ENCODE results near the gene HSD17B2. TPM values are rescaled to one million over a fixed set of nuclear protein-coding genes. Genes with fewer than 3 reads are reported as not detected.

The HSD17B2 gene
- total RNA-seq, 2 experiments from 2014 or later = not detected

GRCh38 chr16:82063456-82064082, 28.5 kb downstream of the HSD17B2 start:
- CTCF ChIA-PET = interaction anchor here (1.3 kb wide), 1 partner anchor 174 kb away, joined by 4 read pairs; no protein-coding TSS in a partner anchor
- Mint-ChIP-seq H3K27ac (no peak overlapping the region), H3K36me3 (ENCODE audit: low read depth) (no peaks in the 10 kb centered on the region), H3K4me3 (no peak overlapping the region), H3K27me3 (peaks cover 5% of the 10 kb centered on the region), H3K4me1 (ENCODE audit: low read depth) (no peaks in the 10 kb centered on the region), H3K9me3 (no peaks in the 10 kb centered on the region)
- no peak for DNase-seq
- no peak for TF ChIP-seq CTCF (IDR thresholded peaks at IDR 0.05)
- POLR2A ChIA-PET = no interaction called here
- no peak for ATAC-seq
- intact Hi-C loops (cut with micrococcal nuclease) = no loop called here

GRCh38 chr16:82067042-82067803, 32.2 kb downstream of the HSD17B2 start:
- intact Hi-C loops (cut with micrococcal nuclease) = no loop called here
- no peaks in the 10 kb centered on the region for H3K9me3 Mint-ChIP-seq
- no peak overlapping the region for H3K4me3 Mint-ChIP-seq
- no peaks in the 10 kb centered on the region for H3K4me1 Mint-ChIP-seq (ENCODE audit: low read depth)
- ChIA-PET CTCF (no interaction called here), POLR2A (no interaction called here)
- ATAC-seq (no peak), DNase-seq (no peak)
- no peak for TF ChIP-seq CTCF (IDR thresholded peaks at IDR 0.05)
- H3K36me3 Mint-ChIP-seq (ENCODE audit: low read depth) = no peaks in the 10 kb centered on the region
- H3K27me3 Mint-ChIP-seq = peaks cover 8% of the 10 kb centered on the region
- no peak overlapping the region for H3K27ac Mint-ChIP-seq

GRCh38 chr16:82067804-82068325, 32.8 kb downstream of the HSD17B2 start:
- DNase-seq = no peak
- ATAC-seq = no peak
- CTCF ChIA-PET = interaction anchor here (1.7 kb wide), 1 partner anchor 162 kb away, joined by 4 read pairs; no protein-coding TSS in a partner anchor

GRCh38 chr16:82070656-82071369, 35.8 kb downstream of the HSD17B2 start:
- Mint-ChIP-seq H3K9me3 (no peaks in the 10 kb centered on the region), H3K4me1 (ENCODE audit: low read depth) (peaks cover 7% of the 10 kb centered on the region), H3K4me3 (no peak overlapping the region), H3K36me3 (ENCODE audit: low read depth) (no peaks in the 10 kb centered on the region), H3K27me3 (peaks cover 11% of the 10 kb centered on the region), H3K27ac (no peak overlapping the region)
- TF ChIP-seq CTCF (IDR thresholded peaks at IDR 0.05) = no peak
- ChIA-PET POLR2A (no interaction called here), CTCF (interaction anchor here (1.1 kb wide), 1 partner anchor 9 kb away, joined by 3 read pairs; no protein-coding TSS in a partner anchor)
- ATAC-seq = no peak
- DNase-seq = no peak
- intact Hi-C loops (cut with micrococcal nuclease) = no loop called here

More at GRCh38 chr16:82067804-82068325, 32.8 kb downstream of the HSD17B2 start:
- POLR2A ChIA-PET = no interaction called here
- Mint-ChIP-seq H3K9me3 (no peaks in the 10 kb centered on the region), H3K4me1 (ENCODE audit: low read depth) (no peaks in the 10 kb centered on the region), H3K27me3 (peaks cover 8% of the 10 kb centered on the region), H3K27ac (no peak overlapping the region), H3K4me3 (no peak overlapping the region), H3K36me3 (ENCODE audit: low read depth) (no peaks in the 10 kb centered on the region)
- intact Hi-C loops (cut with micrococcal nuclease) = no loop called here
- TF ChIP-seq CTCF (IDR thresholded peaks at IDR 0.05) = no peak
